Lung microvascular endothelial cell (primary cell): ENCODE results near the gene TSPAN5. TPM values are rescaled to one million over a fixed set of nuclear protein-coding genes. Genes with fewer than 3 reads are reported as not detected.
"Not testable (repeated sequence)": the region's sequence is repeated elsewhere in the genome, so short reads cannot be mapped to it uniquely, and the experiment has no call there.

Experiments
- DNase-seq, 2 donors: peaks; one replicate each; pipeline versions ENCODE4 v3.0.0 to v3.0.0-alpha.2; 2010; ENCODE audit warnings: low read depth in 2 of 2
- total RNA-seq: library from RNA; depleted of rRNA; stranded (reverse); fragments of >200 nt; gene quantifications from 2 replicates; pipeline ENCODE4 v1.2.1, GENCODE V29; 2014

Gene TSPAN5
- total RNA-seq, 1 donor from 2014 or later: 83.9 TPM

DNA sequence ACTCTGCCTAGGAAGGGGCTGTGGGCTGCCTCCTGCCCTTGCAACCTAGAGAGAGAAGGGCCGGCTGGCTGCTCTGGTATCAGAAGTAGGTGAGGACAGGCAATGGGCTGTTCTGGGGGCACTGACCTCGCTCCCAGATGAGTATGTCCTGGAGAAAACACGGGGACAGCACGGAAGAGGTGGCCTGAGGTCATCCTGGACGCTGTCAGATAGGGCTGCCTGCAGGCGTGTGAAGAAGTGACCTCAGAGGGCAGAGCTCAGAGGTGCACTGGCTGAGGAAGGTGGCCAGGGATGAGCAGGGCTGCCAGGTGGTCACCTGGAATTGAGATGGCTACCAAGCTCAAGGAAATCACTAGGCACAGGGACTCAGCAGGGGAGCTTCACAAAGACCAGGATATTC, 159.6 kb downstream of the TSPAN5 start:
- no peak for DNase-seq

DNA sequence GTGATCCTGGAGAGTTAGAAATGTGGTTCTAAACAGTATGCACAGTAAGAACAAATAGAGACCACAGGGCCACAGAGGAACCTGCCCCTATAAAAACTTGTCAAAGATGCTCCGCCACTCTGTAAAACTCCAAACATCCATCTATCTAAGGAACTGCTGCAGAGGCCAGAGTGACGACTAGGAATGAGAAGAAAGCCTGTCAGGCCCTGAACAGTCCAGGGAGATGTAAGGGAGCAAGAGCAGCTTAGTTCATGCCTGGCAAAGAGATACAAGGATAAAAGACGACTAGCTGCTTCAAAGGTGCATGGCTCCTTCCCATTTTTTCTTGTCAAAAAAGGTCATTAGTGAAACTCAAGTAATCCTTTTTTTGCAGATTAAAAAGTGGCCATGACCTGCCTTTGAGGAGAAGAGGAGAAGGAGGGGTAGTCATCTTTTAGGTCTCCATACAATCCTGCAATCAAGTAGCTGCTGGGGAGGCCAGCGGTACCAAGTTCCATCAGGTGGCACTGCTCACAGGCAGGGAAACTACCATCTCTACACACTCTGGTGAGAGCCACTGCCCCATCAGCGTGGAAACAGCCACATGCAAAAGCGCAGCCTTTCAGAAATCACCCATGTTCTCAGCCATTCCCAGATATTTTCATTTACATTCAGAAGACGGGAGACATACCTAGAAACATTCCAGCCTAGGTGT, 162.1 kb downstream of the TSPAN5 start:
- DNase-seq: no peak

DNA sequence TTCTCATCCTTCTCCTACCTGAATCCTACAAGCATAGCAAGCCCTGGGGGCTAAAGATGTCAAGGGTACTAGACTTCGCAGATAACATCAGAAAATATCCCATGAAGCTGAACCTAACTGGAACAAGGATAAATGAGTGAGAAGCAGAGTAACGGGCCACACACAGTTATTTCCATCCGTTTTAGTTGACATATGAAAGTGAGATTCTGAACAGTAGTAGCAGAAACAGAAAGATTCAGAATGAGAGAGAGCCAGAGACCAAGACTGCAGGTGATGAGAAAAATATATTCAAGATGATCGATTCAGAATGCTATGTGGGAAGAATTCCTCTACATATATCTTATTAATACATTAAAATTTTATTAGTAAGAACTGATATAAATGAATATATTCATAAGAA, 165.1 kb downstream of the TSPAN5 start:
- no peak for DNase-seq

DNA sequence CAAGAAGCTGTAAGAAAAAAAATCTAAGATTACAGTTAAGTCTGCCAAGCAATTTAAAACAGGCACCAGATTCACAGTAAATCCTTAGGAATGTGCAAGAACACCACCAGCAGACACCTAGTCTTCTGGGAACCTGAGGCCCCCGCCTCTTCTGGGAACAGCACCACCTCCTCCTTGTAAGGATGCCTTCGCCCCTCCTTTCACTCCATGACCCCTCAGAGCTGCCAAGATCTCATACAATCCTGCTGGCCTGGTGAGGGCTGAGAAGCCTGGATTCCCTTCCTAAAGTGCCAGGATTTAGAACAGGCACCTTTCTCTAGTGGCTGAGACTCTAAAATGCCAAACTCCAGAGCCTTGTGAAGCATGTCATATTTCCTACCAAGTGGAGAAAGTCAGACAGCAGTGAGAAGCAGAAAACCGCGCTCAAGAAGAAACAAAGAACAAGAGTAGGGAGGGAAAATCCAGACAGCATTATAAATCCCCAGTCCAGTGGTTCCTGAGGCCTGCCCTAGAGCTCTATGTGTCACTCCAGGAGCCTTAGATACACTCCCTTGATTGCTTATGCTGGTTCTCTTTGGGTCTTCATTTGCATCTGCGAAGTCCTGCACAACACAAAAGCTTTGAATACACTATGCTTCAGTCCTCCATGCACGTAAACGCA, 166.4 kb downstream of the TSPAN5 start:
- DNase-seq: no peak

DNA sequence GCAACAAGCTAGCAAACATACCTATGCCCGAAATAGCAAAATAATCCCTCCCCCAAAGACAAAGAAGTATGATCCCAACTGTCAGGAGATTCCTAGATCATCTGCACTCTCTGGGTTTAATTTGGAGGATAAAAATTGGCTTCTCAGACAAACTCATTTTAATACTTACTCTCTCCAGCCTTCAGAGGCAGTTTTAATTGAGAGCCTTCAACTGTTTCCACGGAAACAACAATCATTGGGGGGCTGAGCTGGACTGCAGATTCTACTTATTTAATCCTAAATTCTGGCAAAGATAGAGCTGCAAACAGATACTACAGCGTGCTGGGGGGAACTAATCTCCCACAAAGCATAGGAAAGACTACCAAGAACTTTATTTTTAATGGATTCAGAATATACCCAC, 168.2 kb downstream of the TSPAN5 start:
- DNase-seq: no peak

DNA sequence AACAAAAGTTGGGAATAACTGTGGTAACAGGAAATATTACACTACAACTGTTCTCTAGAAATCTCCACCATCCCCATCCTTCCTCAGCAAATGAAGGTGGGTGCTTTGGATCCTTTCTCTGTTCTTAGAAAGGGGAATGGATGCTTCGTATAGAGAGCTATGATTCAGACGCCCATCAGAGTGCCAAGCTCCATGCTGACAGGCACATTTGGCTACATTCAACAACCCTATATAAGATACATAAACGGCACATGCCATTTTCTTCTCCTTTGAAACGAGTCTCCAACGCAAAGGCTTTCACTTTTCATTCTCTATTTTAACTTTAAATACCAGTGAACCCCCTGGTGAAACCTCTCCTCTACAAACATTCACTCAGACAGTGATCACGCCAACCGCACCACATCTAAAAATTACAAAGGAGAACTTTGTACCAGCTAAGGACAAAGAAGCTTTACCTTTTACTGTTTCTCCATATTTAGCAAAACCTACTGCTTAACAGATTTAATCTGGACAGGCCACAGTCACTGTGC, 172.5 kb downstream of the TSPAN5 start:
- no peak for DNase-seq

DNA sequence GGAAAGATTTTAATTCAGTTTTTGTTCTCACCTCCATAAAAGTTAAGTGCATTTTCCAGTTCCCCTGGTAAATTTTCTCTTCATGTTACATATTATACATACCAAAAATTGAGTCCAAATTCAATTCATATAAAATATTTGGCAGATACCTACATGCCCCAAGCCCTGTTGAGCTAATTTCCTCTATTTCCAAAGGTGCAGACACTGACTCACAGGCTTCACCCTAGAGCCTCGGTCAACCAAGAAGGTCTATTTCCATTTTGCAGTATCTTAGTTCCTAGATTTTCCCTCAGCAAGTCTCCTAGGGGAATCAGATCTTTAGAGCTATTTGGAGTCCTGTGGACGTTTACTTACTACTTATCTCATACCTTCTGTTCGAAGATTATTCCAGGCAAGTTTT, 174.4 kb downstream of the TSPAN5 start:
- peak in 1 of 2 donors; percentile 41 for DNase-seq

DNA sequence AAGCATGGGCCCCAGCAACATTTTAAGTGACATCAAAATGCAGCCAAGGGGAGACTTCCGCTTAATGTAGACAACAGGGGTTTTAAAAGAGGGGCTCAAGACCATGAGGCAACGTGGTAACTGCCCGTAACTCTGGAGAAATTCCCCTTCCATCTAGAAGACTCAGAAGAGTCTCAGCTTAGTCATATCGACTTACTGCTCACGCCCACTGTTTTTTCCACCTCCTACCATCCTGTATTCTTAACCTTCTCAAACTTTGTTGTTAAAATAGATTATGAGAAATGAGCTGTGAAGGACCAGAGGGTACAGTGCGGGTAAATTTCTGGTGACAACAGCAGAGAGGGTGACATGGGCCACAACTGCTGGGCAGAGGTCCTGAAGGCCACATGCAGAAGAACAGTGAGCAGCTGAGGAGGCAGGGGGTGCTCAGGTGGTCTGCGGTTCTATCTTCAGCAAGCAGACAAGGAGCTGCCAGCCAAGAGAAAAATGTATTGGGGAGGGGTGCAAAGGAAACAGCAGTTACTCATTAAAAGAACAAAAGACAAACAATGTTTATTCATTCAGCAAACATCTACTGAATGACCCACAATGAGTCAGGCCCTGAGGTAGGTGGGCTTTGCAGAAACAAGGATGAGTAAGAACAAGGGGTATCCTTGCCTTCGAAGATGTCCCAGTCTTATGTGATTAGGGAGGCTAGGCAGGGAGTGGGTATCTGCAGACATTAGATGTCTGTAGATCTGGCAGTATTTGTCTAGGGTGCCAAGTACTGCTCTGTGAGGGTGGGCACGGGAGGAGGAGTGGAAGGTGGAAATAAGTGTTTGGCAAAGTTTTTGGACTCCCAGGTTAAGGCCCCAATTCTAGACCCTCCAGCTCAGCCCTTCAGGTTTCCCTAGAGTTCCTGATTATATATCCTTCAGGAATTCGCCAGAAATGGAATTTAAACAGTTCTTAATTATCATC, 175.3 kb downstream of the TSPAN5 start:
- peak in 1 of 2 donors; percentile 70 for DNase-seq

DNA sequence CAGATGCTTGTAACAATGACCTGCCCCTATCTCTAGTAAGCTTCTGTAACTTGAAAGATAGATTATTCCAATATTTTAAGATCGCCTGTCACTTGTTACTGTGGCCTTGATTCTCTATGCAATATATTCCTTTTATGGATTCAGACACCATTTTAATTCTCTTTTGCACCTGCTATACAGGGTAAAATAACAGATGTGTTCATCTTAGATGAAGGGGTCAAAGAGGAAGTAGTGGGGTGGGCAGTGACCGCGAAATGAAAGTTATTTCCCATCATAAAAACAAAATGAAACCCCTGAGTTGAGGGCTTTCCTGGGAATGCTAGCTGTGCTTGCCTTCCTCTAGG, 175.9 kb downstream of the TSPAN5 start:
- DNase-seq: no peak

DNA sequence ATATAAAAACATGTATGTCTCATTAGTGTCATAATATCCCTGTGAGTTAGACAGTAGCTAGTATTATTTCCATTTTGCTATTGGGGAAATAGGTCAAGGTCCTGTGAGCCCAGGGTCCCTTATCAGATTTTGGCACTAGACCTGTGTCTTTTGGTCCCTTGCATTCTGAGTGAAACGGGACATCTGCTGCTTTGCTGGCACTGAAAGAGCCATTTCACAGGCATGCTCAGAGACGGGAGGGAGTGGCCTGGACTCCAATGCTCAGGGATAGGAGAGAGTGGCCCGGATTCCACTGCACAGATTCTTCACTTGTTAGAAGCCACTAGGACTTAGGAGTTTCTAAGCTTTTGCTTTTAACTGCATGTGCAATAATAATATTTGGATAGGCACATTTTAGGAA, 177.2 kb downstream of the TSPAN5 start:
- no peak for DNase-seq

DNA sequence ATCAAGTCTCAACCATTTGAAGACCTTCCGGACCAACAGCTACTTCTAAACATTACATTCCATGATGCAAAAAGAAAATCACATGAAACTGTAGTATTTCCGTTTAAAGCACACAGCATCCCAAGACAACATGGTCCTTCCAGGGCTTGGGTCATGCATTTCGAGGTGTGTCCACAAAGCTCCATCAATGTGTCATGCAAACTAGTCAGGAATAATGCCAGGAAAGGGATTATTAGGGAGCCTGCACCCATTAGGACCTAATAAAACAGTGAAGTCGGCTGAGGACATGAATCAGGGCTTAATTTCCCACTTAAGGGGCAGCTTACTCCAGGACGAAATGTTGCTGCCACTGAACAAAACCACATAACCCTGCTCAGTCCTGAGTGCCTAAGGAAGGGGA, 177.9 kb downstream of the TSPAN5 start:
- no peak for DNase-seq

DNA sequence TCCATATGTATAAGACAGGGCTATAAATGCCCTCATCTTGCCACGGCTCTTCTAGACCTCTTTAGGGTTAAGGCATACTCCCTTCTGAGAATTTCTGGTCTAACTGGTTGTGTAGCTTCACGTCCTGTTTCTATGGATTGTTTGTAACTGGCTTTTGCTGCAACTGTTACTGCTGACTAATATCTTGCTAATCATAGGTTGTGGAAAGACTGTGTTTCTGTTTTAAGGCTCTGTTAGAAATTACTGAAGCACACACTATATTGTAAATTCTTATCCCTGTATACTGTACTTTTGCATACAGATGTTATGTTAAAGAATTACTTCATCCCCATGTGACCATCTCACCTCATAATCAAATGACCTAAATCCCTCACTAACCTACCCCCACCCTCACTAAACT, 178.8 kb downstream of the TSPAN5 start:
- not testable (repeated sequence) for DNase-seq

DNA sequence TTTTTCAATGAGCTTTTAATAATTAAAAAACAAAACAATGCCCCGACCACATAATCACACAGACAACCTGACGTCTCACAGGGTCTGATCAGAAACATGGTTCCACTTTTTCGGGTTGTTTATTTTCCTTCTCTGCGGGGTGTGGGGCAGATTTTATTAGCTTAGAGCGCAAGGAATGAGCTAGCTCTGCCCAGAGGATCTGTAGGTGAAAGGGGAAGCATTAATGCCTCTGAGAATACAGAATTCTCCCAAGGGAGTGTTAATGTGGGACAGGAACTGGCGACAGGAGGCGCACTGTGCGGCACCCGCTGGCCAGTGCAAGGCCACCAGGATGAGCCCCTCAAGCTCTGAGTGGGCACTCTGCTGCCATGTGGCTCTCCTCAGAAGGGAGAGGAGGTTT, 181.5 kb downstream of the TSPAN5 start:
- no peak for DNase-seq

DNA sequence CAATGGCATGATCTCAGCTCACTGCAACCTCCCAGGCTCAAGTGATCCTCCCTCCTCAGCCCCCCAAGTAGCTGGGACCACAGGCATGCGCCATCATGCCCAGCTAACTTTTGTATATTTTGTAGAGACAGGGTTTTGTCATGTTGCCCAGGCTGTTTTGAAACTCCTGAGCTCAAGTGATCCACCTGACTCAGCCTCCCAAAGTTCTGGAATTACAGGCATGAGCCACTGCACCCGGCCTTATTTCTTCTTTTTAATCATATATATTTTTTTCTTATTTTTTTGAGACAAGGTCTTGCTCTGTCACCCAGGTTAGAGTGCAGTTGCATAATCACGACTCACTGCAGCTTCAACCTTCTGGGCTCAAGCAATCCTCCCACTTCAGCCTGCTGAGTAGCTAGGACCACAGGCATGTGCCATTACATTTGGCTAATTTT, 184.0 kb downstream of the TSPAN5 start:
- DNase-seq: no peak

DNA sequence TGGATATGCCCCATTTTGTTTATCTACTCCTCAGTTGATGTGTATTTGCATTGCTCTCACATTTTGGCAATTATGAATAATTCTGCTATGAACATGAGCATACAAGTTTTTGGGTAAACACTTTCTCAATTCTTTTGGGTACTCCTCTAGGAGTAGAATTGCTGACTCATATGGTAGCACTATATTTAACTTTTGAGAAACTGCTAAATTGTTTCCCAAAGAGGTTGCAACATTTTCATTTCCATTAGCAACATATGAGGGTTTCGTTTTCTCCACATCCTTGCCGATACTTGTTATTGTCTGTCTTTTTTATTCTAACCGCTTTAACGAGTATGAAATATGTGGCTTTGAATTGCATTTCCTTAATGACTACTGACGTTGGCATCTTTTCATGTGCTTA, 185.4 kb downstream of the TSPAN5 start:
- no peak for DNase-seq

DNA sequence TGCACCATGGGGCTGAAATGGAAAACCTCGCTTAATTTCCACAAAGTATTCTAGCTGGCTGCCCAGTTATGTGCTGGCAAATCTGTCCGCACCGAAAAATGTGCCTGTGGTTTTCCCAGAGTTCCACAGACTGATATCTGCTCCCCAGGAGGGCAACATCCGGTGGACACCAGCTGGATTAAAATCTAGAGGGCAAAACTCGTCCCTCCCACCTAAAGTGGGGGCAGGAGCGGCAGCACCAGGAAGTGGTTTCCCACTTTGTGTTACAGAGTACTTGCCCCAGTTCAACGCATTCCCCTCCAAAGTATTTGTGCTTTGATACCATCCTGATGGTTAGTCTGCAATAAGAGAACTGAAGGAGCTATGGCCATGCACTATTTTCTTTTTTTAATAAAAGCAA, 187.6 kb downstream of the TSPAN5 start:
- DNase-seq: no peak

DNA sequence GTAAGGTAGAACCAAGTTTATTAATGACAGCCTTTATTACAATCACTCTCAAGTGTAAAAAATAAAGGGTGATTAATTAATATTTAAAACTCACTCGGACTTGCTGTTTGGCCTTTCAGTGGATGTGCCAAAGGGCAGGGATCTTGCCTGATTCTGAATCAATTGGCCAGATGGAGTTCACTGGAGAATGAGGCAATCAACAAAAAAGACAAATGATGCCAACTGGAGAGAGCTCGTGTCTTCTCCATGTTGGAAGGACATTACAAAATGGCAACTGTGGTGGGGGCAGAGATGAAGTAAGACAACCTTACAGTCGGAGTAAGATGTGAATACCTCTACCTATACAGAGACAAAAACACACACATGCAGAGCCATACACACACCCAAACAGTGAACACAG, 188.0 kb downstream of the TSPAN5 start:
- no peak for DNase-seq

DNA sequence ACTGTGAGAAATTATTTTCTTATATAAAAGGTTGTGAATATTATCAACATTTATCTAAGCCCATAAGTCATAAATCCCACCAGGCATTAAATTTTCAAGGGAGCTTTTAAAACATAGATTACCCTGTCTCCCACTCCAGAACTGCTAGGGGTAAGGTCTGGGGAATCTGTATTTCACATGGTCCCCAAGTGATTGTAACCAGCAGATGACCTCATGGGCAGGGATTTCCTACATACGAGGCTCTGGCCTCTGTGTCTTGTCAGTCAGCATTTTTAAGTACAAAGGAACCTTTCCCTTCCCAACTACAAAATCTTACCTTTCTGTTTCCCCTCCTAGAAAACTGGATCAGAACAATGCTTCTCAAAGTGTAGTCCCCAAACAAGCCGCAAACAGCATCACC, 188.6 kb downstream of the TSPAN5 start:
- DNase-seq: peak in 1 of 2 donors; percentile 36

DNA sequence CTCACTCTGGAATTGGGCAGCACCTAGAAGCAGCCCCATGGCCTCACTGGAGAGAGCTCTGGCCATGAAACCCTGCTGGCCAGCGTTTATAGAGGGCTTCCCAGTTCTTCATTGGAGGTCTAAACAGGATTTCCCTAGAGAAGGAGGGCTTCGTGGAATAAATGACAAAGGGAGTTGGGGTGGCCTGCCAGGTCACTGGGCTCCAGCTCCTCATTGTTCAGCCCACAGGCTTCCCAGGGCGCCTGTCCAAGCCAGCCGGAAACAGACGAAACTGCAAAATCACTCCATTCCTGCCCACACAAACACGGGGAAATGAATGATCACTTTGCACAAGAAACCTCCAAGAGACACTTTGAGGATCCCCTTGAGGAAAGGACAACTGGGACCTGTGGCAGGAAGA, 189.7 kb downstream of the TSPAN5 start:
- DNase-seq: peak; percentile 73 to 96

DNA sequence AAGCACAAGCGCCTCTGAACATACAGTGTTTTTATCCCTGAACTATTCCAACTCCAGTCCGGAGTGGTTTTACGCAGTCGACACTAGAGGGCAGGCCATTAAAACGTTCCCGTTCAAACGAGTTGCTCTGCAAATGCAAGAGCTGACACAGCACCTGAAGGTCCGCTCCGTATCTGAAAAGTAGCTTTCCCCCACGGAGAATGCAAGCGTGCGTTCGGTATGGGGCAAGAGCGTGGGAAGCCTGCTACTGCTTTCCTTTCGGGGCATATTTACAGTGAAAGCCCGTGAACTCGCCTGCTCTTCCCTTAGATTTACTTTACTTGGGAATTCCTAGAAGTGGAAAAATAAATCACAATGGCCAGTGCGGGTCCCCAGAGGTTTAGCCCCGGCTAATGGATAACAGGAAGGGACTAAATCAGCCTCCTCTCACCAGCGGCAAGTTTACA, 190.8 kb downstream of the TSPAN5 start:
- peak; percentile 90 to 94 for DNase-seq

DNA sequence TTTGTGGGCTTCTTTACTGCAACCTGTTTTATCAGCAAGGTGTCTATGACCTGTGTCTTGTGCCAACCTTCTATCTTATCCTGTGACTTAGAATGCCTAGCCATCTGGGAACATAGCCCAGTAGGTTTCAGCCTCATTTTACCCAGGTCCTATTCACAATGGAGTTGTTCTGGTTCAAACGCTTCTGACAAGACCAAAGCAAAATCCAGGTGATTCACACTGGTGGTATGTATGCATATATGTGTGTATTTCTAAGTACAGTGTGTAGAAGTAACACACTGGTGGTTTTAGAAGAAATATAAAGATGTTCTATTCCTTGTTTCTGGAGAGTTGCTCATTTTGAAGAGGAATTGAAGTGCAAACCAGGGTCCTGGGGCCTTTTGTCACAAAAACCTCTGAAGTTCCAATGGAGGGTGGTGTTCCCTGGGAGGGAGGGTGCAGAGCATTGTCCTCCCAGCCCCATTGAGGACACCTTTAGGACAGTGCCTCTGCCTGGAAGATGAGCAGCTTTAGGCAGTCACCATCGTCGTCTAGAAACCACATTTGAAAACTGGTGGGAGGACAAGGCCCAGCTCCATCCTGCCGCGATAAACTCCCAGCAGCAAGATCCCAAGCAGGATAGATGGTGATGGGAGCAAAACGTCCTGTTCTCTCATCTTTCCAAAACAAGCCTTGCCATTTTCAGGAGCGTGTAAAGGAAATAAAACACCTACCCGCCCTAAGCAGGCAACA, 191.4 kb downstream of the TSPAN5 start:
- no peak for DNase-seq
